GM20431 (cell line): ENCODE results near the gene CMIP.

ENCODE experiments used
- in situ Hi-C: fragments of 300-500 bp; cut with MseI, MboI; formaldehyde crosslinking; loops from one replicate; pipeline ENCODE4 v1.15.0; 2020; ENCODE audit warnings: low sequenced_read_pairs; ENCODE audit not compliant: unreplicated experiment

CMIP gene

GRCh38 chr16:81655469-81656162 is 211.0 kb downstream of the CMIP start:
- in situ Hi-C loops: no loop called here

GRCh38 chr16:81657224-81657623 is 212.6 kb downstream of the CMIP start:
- in situ Hi-C loops: no loop called here

- in situ Hi-C loops: no loop called here
These were observed 213.2 kb downstream of the CMIP start for GRCh38 chr16:81657781-81658180.

- in situ Hi-C loops: no loop called here
These were observed 213.8 kb downstream of the CMIP start for GRCh38 chr16:81658373-81658772.

GRCh38 chr16:81659249-81659648 is 214.6 kb downstream of the CMIP start:
- in situ Hi-C loops: no loop called here

GRCh38 chr16:81661082-81661481 is 216.5 kb downstream of the CMIP start:
- in situ Hi-C loops: no loop called here

- in situ Hi-C loops: no loop called here
These were observed 219.5 kb downstream of the CMIP start for GRCh38 chr16:81664153-81664552.

- in situ Hi-C loops: no loop called here
These were observed 221.0 kb downstream of the CMIP start for GRCh38 chr16:81665588-81665987.

GRCh38 chr16:81666113-81666512 is 221.5 kb downstream of the CMIP start:
- in situ Hi-C loops: no loop called here

GRCh38 chr16:81668243-81669097 is 223.9 kb downstream of the CMIP start:
- in situ Hi-C loops: no loop called here

GRCh38 chr16:81669473-81670350 is 225.1 kb downstream of the CMIP start:
- in situ Hi-C loops: no loop called here

GRCh38 chr16:81671738-81672597 is 227.4 kb downstream of the CMIP start:
- in situ Hi-C loops: no loop called here

- in situ Hi-C loops: no loop called here
These were observed 228.8 kb downstream of the CMIP start for GRCh38 chr16:81673432-81673831.

- in situ Hi-C loops: no loop called here
These were observed 231.1 kb downstream of the CMIP start for GRCh38 chr16:81675662-81676061.

GRCh38 chr16:81676066-81676882 is 231.7 kb downstream of the CMIP start:
- in situ Hi-C loops: no loop called here

GRCh38 chr16:81676883-81677737 is 232.5 kb downstream of the CMIP start:
- in situ Hi-C loops: no loop called here

GRCh38 chr16:81678326-81679095 is 233.9 kb downstream of the CMIP start:
- in situ Hi-C loops: no loop called here
